ENCODE results near the gene CCDC146. TPM values are rescaled to one million over a fixed set of nuclear protein-coding genes. Genes with fewer than 3 reads are reported as not detected.

Gene CCDC146
- polyA plus RNA-seq, 3 donors = 0.08 to 7.2 (median 0.40) TPM

DNA sequence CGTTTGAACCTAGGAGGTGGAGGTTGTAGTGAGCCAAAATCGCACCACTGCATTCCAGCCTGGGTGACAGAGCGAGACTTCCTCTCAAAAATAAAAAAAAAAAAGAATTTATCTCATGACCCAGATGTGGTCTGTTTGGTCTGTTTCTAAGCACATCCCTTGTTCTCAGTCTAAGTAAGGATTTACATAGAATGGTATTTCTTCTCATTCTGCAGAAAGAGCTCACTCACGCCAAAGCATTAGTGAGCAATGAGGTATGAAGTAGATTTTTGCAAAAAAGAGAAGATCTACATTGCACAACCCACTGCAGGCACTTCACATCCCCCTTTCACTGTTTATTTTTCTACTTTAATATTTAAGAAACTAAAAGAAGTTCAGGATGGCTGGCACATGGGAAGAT, 153.7 kb downstream of the CCDC146 start:
- H3K9me3 ChIP-seq (replicated peaks in 1 of 2; ENCODE audit: control insufficient read depth in 1 of 2, insufficient read depth in 1 of 2, low read length in 2 of 2) = no peaks in the 10 kb centered on the region

GRCh38 chr7:77281780-77282478, 159.5 kb downstream of the CCDC146 start:
- Mint-ChIP-seq H3K27ac (peak overlapping the region in 1 of 7 donors; percentile 28), H3K4me3 (no peak overlapping the region), H3K27me3 (ENCODE audit: low read depth in 3 of 3) (peaks cover 0 to 2% (median 0%) of the 10 kb centered on the region in 3 donors), H3K9me3 (peaks cover 0 to 6% (median 3%) of the 10 kb centered on the region in 7 donors), H3K4me1 (peaks cover under 1% of the 10 kb centered on the region), H3K36me3 (peaks cover 5 to 6% of the 10 kb centered on the region in 2 donors)
- Histone ChIP-seq H2AFZ (ENCODE audit: insufficient read depth, low read depth, low read length, poor library complexity, severe bottlenecking) (no peak overlapping the region), H3K9me3 (replicated peaks in 1 of 2; ENCODE audit: control insufficient read depth in 1 of 2, insufficient read depth in 1 of 2, low read length in 2 of 2) (peaks cover 0 to 6% of the 10 kb centered on the region in 2 donors), H3K36me3 (replicated peaks in 1 of 2; ENCODE audit: control insufficient read depth in 1 of 2, insufficient read depth in 2 of 2, low read length in 2 of 2) (no peaks in the 10 kb centered on the region), H3K27me3 (ENCODE audit: control insufficient read depth in 2 of 2, insufficient read depth in 2 of 2, low read length in 2 of 2) (no peaks in the 10 kb centered on the region), H4K20me1 (ENCODE audit: insufficient read depth, low read length) (no peaks in the 10 kb centered on the region), H3K4me3 (replicated peaks in 1 of 3; ENCODE audit: low read depth in 2 of 3, low read length in 3 of 3) (no peak overlapping the region), H3K4me2 (replicated peaks; ENCODE audit: extremely low read depth, low read length, poor library complexity, severe bottlenecking) (no peak overlapping the region), H3K4me1 (ENCODE audit: control insufficient read depth in 1 of 2, insufficient read depth in 2 of 2, low read length in 2 of 2) (peaks cover under 1% of the 10 kb centered on the region in 2 donors), H3K9ac (ENCODE audit: insufficient read depth, low read length, poor library complexity, severe bottlenecking) (no peak overlapping the region), H3K79me2 (ENCODE audit: insufficient read depth, low read length) (no peaks in the 10 kb centered on the region), H3K27ac (ENCODE audit: low read depth in 1 of 2, low read length in 2 of 2) (no peak overlapping the region)
- no peak for TF ChIP-seq CTCF (IDR thresholded peaks at IDR 0.05)
- no peak for DNase-seq
- intact Hi-C loops (cut with micrococcal nuclease) = no loop called here
- WGBS (ENCODE audit: insufficient coverage) = 83% methylated on average over 1 of the region's 3 CpGs

More for the DNA sequence above, 153.7 kb downstream of the CCDC146 start:
- no peak overlapping the region for H3K4me3 ChIP-seq (replicated peaks in 1 of 3; ENCODE audit: low read depth in 2 of 3, low read length in 3 of 3)
- H3K36me3 ChIP-seq (replicated peaks in 1 of 2; ENCODE audit: control insufficient read depth in 1 of 2, insufficient read depth in 2 of 2, low read length in 2 of 2) = no peaks in the 10 kb centered on the region
- no peak overlapping the region for H2AFZ ChIP-seq (ENCODE audit: insufficient read depth, low read depth, low read length, poor library complexity, severe bottlenecking)
- peaks cover 18% of the 10 kb centered on the region for H3K4me1 Mint-ChIP-seq
- WGBS (ENCODE audit: insufficient coverage) = no CpG with 5 or more reads among the region's 4 CpGs
- peak overlapping the region in 2 of 7 donors; percentile 37 to 43 for H3K27ac Mint-ChIP-seq
- H3K27me3 Mint-ChIP-seq (ENCODE audit: low read depth in 3 of 3) = peaks cover 0 to 2% (median 0%) of the 10 kb centered on the region in 3 donors
- peak; percentile 10 to 23 (median 14) for DNase-seq
- no peaks in the 10 kb centered on the region for H3K27me3 ChIP-seq (ENCODE audit: control insufficient read depth in 2 of 2, insufficient read depth in 2 of 2, low read length in 2 of 2)
- H3K4me3 Mint-ChIP-seq = no peak overlapping the region
- H3K36me3 Mint-ChIP-seq = peaks cover 14% of the 10 kb centered on the region in 2 donors
- H3K9me3 Mint-ChIP-seq = no peaks in the 10 kb centered on the region
- no peaks in the 10 kb centered on the region for H3K79me2 ChIP-seq (ENCODE audit: insufficient read depth, low read length)
- H3K27ac ChIP-seq (ENCODE audit: low read depth in 1 of 2, low read length in 2 of 2) = no peak overlapping the region
- H3K9ac ChIP-seq (ENCODE audit: insufficient read depth, low read length, poor library complexity, severe bottlenecking) = no peak overlapping the region
- intact Hi-C loops (cut with micrococcal nuclease) = no loop called here
- no peaks in the 10 kb centered on the region for H4K20me1 ChIP-seq (ENCODE audit: insufficient read depth, low read length)
- H3K4me1 ChIP-seq (ENCODE audit: control insufficient read depth in 1 of 2, insufficient read depth in 2 of 2, low read length in 2 of 2) = peaks cover 15 to 18% of the 10 kb centered on the region in 2 donors
- H3K4me2 ChIP-seq (replicated peaks; ENCODE audit: extremely low read depth, low read length, poor library complexity, severe bottlenecking) = no peak overlapping the region
- TF ChIP-seq CTCF (IDR thresholded peaks at IDR 0.05) = no peak
